ENCODE data around the gene MAEL.

- TF ChIP-seq POLR2AphosphoS5 (IDR thresholded peaks at IDR 0.05; ENCODE audit: low read depth, low read length) (no peak), ZFX (IDR thresholded peaks at IDR 0.05) (no peak), REST (IDR thresholded peaks at IDR 0.05; ENCODE audit: low read depth) (no peak), CTCF (IDR thresholded peaks at IDR 0.05 in 2 of 3, conservative IDR thresholded peaks at IDR 0.05 in 1 of 3; ENCODE audit: borderline replicate concordance in 1 of 3, insufficient read depth in 1 of 3, low read depth in 2 of 3, low read length in 2 of 3) (no peak), CEBPB (IDR thresholded peaks at IDR 0.05; ENCODE audit: low read depth) (no peak), TCF7L2 (IDR thresholded peaks at IDR 0.05; ENCODE audit: borderline replicate concordance, extremely low read depth, insufficient read depth, insufficient read length) (no peak), JUND (IDR thresholded peaks at IDR 0.05) (no peak)
These were observed 16.3 kb upstream of the MAEL start for GRCh38 chr1:166972826-166973225.
